Upper lobe of right lung (tissue), 1 donor: ENCODE results near the gene INTS1. TPM values are rescaled to one million over a fixed set of nuclear protein-coding genes. Genes with fewer than 3 reads are reported as not detected.
"Not testable (repeated sequence)": the region's sequence is repeated elsewhere in the genome, so short reads cannot be mapped to it uniquely, and the experiment has no call there.

Experiments
- ATAC-seq: fragments of 200-7000 bp; cut with Tn5 transposase; one replicate; pipeline ENCODE4 v1.9.1; 2020; ENCODE audit warnings: mild to moderate bottlenecking, moderate library complexity
- DNase-seq: peaks from one replicate; pipeline ENCODE4 v3.0.0-alpha.2; 2020
- H3K27ac ChIP-seq: fragments of 200-600 bp; one replicate; pipeline ENCODE4 v1.8.0; 2022
- H3K27me3 ChIP-seq: fragments of 200-600 bp; one replicate; pipeline ENCODE4 v1.8.0; 2022; ENCODE audit warnings: mild to moderate bottlenecking
- H3K36me3 ChIP-seq: fragments of 200-600 bp; one replicate; pipeline ENCODE4 v1.8.0; 2022
- H3K4me1 ChIP-seq: fragments of 200-600 bp; one replicate; pipeline ENCODE4 v1.8.0; 2022
- H3K4me3 ChIP-seq: fragments of 200-600 bp; one replicate; pipeline ENCODE4 v1.8.0; 2022; ENCODE audit warnings: mild to moderate bottlenecking
- H3K9me3 ChIP-seq: fragments of 200-600 bp; one replicate; pipeline ENCODE4 v1.8.0; 2022
- CTCF ChIP-seq: fragments of 200-600 bp; IDR thresholded peaks from one replicate; pipeline ENCODE4 v1.8.0; 2022; ENCODE audit warnings: antibody characterized with exemption
- intact Hi-C: fragments of 100-400 bp; cut with DNase I; formaldehyde crosslinking; loops from one replicate; pipeline ENCODE4 v1.11.0; 2022
- total RNA-seq: library from RNA; stranded (reverse); fragmentation: NEBNext Ultra II Directional; extraction: Animal tissue kit (Norgen Biotek cat#: 25700); gene quantifications from one replicate; pipeline ENCODE4 v1.2.1, GENCODE V29; 2021
- donor health status: DM: no; HTN: yes; CAD: no; lungs with severe emphysema.

The INTS1 gene
- total RNA-seq, 1 donor from 2014 or later = 49.2 TPM

GRCh38 chr7:1445341-1445740 lies 58.8 kb downstream of the INTS1 start:
- Histone ChIP-seq H3K27ac (no peak overlapping the region), H3K27me3 (no peaks in the 10 kb centered on the region), H3K36me3 (peaks cover 8% of the 10 kb centered on the region), H3K4me1 (no peaks in the 10 kb centered on the region), H3K9me3 (no peaks in the 10 kb centered on the region), H3K4me3 (no peak overlapping the region)
- no peak for TF ChIP-seq CTCF
- no peak for DNase-seq
- ATAC-seq = no peak
- intact Hi-C loops = no loop called here

GRCh38 chr7:1444925-1445322 lies 59.3 kb downstream of the INTS1 start:
- Histone ChIP-seq H3K4me1 (no peaks in the 10 kb centered on the region), H3K4me3 (no peak overlapping the region), H3K9me3 (no peaks in the 10 kb centered on the region), H3K27me3 (no peaks in the 10 kb centered on the region), H3K27ac (no peak overlapping the region), H3K36me3 (peaks cover 7% of the 10 kb centered on the region)
- intact Hi-C loops = no loop called here
- DNase-seq (no peak), ATAC-seq (no peak)
- TF ChIP-seq CTCF = no peak

GRCh38 chr7:1444214-1444924 lies 59.8 kb downstream of the INTS1 start:
- H3K9me3 ChIP-seq = no peaks in the 10 kb centered on the region
- intact Hi-C loops = no loop called here
- H3K4me3 ChIP-seq = no peak overlapping the region
- ATAC-seq (no peak), DNase-seq (no peak)
- no peaks in the 10 kb centered on the region for H3K4me1 ChIP-seq
- H3K27ac ChIP-seq = no peak overlapping the region
- peaks cover 1% of the 10 kb centered on the region for H3K36me3 ChIP-seq
- no peak for TF ChIP-seq CTCF
- H3K27me3 ChIP-seq = no peaks in the 10 kb centered on the region

GRCh38 chr7:1443587-1444200 lies 60.5 kb downstream of the INTS1 start:
- H3K4me3 ChIP-seq, H3K9me3 ChIP-seq, H3K36me3 ChIP-seq, H3K4me1 ChIP-seq, H3K27ac ChIP-seq, H3K27me3 ChIP-seq, ATAC-seq, DNase-seq, intact Hi-C loops: not testable (repeated sequence)

GRCh38 chr7:1442355-1443124 lies 61.6 kb downstream of the INTS1 start:
- peaks cover under 1% of the 10 kb centered on the region for H3K36me3 ChIP-seq
- no peak overlapping the region for H3K4me3 ChIP-seq
- ATAC-seq (no peak), DNase-seq (no peak)
- no peak for TF ChIP-seq CTCF
- H3K27me3 ChIP-seq = no peaks in the 10 kb centered on the region
- intact Hi-C loops = no loop called here
- H3K4me1 ChIP-seq = no peaks in the 10 kb centered on the region
- H3K9me3 ChIP-seq = no peaks in the 10 kb centered on the region
- no peak overlapping the region for H3K27ac ChIP-seq
